ENCODE results near the gene GALNT1. TPM values are rescaled to one million over a fixed set of nuclear protein-coding genes. Genes with fewer than 3 reads are reported as not detected.

GALNT1 gene
- total and polyA plus RNA-seq, 9 of the 15 experiments (the other 6 are each of a cell fraction or from before 2014, with no cell fraction given), result 14.4 to 54.1 (median 36.6) TPM

DNA sequence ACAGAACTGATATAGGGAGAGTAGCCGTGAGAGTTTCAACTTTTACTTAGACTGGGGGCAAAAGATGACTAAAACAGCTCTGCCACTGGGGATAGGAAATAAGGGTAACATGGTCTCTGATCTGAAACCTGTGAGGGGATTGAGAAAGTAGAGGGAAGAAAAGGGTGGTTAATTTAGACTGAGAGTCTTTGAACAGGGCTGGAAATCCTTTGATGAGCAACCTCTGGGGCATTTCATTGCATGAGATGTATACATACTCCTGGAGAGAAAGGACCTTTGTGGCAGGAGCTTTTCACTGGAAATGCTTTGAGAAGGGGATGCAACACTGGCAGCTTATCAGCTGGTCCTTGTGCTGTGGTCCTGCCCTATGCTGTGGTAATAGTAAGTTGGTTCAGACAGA is 9.4 kb downstream of the GALNT1 start:
- Histone ChIP-seq H3K9me1 (ENCODE audit: control insufficient read depth, insufficient read depth, low read length) (no peaks in the 10 kb centered on the region), H3K27me3 (ENCODE audit: control insufficient read depth in 2 of 2, insufficient read depth in 2 of 2, low read length in 2 of 2) (no peaks in the 10 kb centered on the region), H3K4me2 (ENCODE audit: insufficient read depth, low read length) (no peak overlapping the region), H3K9me3 (replicated peaks; ENCODE audit: control insufficient read depth, insufficient read depth, low read depth, low read length) (no peaks in the 10 kb centered on the region), H3K36me3 (ENCODE audit: control insufficient read depth, insufficient read depth, low read length) (no peaks in the 10 kb centered on the region), H3K4me1 (replicated peaks in 1 of 2; ENCODE audit: control insufficient read depth in 2 of 2, insufficient read depth in 2 of 2, low read length in 2 of 2) (no peaks in the 10 kb centered on the region), H3K9ac (ENCODE audit: insufficient read depth in 1 of 2, low read depth in 2 of 2, low read length in 2 of 2) (no peak overlapping the region), H4K20me1 (replicated peaks; ENCODE audit: control insufficient read depth, insufficient read depth, low read length) (no peaks in the 10 kb centered on the region), H2AFZ (ENCODE audit: low read depth, low read length) (no peak overlapping the region), H3K79me2 (ENCODE audit: control insufficient read depth, insufficient read depth, low read length) (peaks cover 21% of the 10 kb centered on the region; the same call in 2 of the 3 replicates), H3K4me3 (no peak overlapping the region), H3K27ac (ENCODE audit: extremely low read depth, low read depth, low read length) (no peak overlapping the region)
- ChIA-PET POLR2A (interaction anchor here (1.3 kb wide), 1 partner anchor 9 kb away, joined by 3 read pairs; no protein-coding TSS in a partner anchor), CTCF (ENCODE audit: low intra/inter-chr PET ratio) (no interaction called here)
- ATAC-seq (no peak), FAIRE-seq (no peak), DNase-seq (ENCODE audit: extremely low read depth in 1 of 4, low spot score in 3 of 4) (no peak)
- TF ChIP-seq GABPB2 (CRISPR knock-in tag; conservative IDR thresholded peaks at IDR 0.05) (no peak), BRD4 (IDR thresholded peaks at IDR 0.05) (no peak), RBM14 (IDR thresholded peaks at IDR 0.05; ENCODE audit: borderline replicate concordance, insufficient read depth, low read depth, low read length) (no peak), MYBL2 (IDR thresholded peaks at IDR 0.05; ENCODE audit: low read depth) (no peak), MYBL2 (CRISPR knock-in tag; IDR thresholded peaks at IDR 0.05; ENCODE audit: borderline replicate concordance) (no peak), GABPB1 (CRISPR knock-in tag; IDR thresholded peaks at IDR 0.05) (no peak)
- TF ChIP-seq, protein P1, sequence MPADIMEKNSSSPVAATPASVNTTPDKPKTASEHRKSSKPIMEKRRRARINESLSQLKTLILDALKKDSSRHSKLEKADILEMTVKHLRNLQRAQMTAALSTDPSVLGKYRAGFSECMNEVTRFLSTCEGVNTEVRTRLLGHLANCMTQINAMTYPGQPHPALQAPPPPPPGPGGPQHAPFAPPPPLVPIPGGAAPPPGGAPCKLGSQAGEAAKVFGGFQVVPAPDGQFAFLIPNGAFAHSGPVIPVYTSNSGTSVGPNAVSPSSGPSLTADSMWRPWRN (IDR thresholded peaks at IDR 0.05; ENCODE audit: low read depth), result no peak
- TF ChIP-seq, protein P2, sequence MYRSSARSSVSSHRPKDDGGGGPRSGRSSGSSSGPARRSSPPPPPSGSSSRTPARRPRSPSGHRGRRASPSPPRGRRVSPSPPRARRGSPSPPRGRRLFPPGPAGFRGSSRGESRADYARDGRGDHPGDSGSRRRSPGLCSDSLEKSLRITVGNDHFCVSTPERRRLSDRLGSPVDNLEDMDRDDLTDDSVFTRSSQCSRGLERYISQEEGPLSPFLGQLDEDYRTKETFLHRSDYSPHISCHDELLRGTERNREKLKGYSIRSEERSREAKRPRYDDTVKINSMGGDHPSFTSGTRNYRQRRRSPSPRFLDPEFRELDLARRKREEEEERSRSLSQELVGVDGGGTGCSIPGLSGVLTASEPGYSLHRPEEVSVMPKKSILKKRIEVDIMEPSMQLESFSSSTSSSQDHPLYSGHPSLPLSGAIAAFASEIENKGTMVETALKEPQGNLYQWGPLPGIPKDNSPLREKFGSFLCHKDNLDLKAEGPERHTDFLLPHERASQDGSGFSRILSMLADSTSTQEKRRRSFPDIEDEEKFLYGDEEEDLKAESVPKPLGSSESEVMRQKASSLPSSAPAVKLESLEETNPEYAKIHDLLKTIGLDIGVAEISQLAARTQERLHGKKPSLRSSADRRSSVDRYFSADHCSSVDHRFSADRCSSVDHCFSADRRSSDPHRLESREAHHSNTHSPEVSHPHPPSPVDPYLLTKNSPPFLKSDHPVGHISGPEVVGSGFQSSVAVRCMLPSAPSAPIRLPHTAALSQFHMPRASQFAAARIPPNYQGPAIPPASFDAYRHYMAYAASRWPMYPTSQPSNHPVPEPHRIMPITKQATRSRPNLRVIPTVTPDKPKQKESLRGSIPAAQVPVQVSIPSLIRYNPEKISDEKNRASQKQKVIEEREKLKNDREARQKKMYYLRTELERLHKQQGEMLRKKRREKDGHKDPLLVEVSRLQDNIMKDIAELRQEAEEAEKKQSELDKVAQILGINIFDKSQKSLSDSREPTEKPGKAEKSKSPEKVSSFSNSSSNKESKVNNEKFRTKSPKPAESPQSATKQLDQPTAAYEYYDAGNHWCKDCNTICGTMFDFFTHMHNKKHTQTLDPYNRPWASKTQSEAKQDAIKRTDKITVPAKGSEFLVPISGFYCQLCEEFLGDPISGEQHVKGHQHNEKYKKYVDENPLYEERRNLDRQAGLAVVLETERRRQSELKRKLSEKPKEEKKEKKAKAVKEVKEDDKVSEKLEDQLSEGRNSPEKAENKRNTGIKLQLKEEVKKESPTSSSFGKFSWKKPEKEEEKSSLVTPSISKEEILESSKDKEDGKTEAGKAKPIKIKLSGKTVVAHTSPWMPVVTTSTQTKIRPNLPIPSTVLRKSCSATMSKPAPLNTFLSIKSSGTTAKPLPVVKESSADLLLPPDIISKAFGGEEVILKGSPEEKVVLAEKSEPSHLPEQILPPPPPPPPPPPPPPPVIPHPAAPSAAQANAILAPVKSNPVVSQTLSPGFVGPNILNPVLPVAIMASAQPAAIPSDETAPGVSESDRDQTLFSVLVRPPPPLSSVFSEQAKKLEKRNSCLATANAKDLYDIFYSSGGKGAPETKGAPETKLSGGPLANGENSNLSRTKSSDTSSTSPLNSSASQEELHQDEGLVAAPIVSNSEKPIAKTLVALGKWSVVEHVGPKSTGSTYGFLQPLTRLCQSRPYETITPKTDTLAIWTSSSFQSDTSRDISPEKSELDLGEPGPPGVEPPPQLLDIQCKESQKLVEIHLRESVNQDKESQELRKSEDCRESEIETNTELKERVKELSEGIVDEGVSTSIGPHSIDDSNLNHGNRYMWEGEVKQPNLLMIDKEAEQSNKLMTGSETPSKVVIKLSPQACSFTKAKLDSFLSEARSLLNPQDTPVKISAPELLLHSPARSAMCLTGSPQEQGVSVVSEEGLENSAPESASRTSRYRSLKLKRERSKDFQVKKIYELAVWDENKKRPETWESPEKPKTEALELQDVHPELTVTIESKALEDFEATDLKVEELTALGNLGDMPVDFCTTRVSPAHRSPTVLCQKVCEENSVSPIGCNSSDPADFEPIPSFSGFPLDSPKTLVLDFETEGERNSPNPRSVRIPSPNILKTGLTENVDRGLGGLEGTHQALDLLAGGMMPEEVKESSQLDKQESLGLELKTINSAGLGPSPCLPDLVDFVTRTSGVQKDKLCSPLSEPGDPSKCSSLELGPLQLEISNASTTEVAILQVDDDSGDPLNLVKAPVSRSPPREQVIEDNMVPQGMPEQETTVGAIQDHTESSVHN (IDR thresholded peaks at IDR 0.05; ENCODE audit: borderline replicate concordance in 1 of 2, low read depth in 1 of 2), result no peak
- TF ChIP-seq, protein P3, sequence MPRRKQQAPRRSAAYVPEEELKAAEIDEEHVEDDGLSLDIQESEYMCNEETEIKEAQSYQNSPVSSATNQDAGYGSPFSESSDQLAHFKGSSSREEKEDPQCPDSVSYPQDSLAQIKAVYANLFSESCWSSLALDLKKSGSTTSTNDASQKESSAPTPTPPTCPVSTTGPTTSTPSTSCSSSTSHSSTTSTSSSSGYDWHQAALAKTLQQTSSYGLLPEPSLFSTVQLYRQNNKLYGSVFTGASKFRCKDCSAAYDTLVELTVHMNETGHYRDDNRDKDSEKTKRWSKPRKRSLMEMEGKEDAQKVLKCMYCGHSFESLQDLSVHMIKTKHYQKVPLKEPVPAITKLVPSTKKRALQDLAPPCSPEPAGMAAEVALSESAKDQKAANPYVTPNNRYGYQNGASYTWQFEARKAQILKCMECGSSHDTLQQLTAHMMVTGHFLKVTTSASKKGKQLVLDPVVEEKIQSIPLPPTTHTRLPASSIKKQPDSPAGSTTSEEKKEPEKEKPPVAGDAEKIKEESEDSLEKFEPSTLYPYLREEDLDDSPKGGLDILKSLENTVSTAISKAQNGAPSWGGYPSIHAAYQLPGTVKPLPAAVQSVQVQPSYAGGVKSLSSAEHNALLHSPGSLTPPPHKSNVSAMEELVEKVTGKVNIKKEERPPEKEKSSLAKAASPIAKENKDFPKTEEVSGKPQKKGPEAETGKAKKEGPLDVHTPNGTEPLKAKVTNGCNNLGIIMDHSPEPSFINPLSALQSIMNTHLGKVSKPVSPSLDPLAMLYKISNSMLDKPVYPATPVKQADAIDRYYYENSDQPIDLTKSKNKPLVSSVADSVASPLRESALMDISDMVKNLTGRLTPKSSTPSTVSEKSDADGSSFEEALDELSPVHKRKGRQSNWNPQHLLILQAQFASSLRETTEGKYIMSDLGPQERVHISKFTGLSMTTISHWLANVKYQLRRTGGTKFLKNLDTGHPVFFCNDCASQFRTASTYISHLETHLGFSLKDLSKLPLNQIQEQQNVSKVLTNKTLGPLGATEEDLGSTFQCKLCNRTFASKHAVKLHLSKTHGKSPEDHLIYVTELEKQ (CRISPR knock-in tag; IDR thresholded peaks at IDR 0.05), result no peak
- intact Hi-C loops (cut with micrococcal nuclease) (no loop called here), in situ Hi-C loops (cut with MboI) (no loop called here)
- no TSS peak for BruUV-seq (replicated peaks)
- WGBS (ENCODE audit: insufficient coverage, low coverage, missing lambda C conversion rate), result 54% methylated on average over 1 of the region's 1 CpG

Measured in K562 (cell line).